HG03097 (cell line): ENCODE results near the gene MAST4.

Experiments used
- ATAC-seq: cut with Tn5 transposase; IDR thresholded peaks from one replicate; pipeline ENCODE4 v1.9.1; 2021; ENCODE audit not compliant: unreplicated experiment, low FRiP score

The MAST4 gene

DNA sequence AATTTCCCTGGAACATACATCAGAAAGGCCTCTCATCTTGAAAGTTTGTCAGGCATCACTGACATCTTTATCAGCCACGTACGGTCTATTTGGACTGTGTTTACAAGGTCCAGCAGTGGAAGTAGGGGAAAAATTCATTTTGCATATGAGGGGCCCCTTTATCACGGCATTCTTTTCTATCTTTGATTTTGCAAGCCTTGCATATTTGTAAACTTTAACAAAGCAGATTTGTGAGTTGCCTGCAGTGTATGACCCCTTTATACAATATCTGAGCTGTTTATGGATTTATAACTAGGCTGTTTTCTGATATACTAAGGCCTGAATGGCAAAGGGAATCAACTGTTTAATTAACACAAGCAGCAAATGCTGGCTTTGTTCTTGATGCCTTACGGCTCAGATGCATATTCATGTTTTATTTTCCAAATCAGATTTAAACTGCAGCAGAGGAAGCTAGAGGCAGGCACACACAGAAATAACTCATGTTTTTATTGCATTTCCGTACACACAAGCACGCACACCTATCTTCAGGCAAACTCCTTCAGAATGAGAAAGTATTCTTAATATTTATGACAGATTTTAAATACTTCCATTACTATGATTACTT, 539.3 kb downstream of the MAST4 start:
- no peak for ATAC-seq

DNA sequence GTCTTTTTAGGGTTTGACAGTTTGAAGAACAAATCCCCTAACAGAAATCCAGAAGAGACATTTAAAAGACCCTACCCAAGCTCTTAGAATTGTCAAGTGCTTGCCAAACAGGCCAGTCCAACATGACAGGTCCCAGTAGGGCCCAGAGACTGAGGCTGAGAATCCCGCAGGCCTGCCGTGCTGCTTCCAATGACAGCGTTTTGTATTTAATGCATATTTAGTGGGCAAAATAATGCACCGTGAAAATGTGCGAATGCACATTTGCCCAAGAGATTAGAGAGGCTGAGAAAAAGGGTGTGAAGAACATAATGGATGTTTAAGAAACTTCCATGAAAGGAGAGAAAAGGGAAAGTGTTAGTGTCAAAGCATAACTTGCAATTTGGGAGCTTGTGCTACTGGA, 542.8 kb downstream of the MAST4 start:
- ATAC-seq, result no peak

DNA sequence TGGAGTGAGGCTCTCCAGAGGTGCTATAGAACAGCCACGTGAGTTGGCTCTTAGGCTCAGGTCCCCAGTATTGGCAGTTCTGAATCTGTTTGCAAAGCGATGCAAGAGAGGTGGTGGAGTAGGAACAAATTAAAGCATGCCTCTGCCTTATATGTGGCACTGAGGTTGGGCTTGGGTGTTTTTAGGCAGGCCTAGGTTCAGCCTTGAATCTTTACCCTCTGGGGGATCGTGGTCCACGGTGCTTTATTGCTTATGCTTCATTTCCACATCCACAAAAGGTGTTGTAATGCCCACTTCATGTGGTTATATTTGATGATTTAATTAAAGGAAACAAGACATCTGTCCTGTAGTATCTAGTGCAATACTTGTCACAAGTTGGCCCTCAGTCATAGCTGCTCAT, 544.2 kb downstream of the MAST4 start:
- no peak for ATAC-seq

DNA sequence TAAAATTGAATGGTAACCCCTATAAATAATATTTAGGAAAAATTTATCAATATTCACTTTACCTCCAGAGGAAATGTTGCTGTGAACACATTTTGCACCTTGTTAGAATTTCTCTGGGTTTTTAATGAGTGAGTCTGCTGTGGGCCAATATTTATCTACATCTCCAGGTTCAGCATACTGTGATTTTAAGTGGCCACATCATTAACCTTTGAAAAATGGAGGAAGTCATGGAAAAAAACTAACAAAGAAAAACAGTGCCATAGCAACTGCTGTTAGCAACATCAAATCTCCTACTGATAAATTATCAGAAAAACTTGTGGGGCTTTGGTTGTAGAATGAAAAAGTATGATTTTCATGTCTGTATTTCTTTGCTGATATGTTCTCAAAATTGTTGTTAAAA, 545.5 kb downstream of the MAST4 start:
- no peak for ATAC-seq

DNA sequence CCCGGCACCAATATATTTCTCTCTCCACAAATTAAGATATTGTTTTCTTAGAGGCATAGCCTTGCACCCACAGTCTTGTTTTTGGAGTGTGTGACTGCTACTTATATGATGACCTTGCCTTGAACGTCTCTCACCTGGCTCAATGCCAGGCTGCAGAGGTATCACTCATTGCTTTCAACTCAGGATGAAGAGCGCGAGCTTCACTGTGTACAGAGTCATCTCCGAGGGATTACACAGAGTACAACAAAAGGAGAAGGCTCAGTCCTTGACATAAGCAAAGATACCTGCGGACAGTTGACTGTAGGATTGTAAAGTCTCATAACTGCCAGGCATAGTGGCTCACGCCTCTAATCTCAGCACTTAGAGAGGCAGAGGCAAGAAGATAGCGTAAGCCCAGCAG, 546.6 kb downstream of the MAST4 start:
- no peak for ATAC-seq

DNA sequence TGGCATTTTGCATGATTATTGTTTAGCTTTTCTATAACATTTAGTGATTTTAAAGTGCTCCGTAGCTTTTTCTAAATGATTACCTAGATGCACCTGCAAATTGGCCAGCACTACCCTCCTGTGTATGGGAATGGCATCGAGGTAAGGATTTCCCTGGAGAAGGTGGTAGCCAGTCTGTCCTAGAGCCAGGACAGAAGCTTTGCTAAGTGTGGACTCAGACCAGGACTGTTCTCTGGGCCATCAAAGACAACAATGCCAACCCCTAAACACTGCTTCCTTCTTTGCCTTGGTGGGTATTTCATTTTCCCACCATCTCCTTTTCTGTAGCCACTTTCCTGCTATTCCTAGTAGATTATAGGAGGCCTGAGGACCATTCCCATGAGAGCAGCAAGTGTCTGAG, 547.4 kb downstream of the MAST4 start:
- no peak for ATAC-seq

DNA sequence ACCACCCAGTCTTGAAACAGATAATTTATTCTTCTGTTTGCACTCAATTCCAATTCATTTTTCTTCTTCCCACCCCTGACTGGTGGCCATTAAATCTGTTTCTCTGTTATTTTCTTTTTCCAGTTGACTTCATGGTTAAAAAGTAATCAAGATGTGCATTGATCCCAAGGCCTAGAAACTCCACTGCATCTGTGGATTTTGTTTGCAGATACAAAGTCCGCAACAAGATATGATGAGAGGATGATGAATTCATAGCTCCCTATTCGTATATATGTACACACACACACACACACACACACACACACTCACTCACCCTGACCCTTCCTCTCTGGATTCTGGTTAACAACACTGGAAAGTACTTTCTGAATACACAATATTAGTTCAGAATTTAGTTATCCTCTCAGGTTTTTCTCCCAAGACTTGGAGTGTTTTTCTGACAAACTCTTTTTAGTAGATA, 548.0 kb downstream of the MAST4 start:
- ATAC-seq, result no peak

DNA sequence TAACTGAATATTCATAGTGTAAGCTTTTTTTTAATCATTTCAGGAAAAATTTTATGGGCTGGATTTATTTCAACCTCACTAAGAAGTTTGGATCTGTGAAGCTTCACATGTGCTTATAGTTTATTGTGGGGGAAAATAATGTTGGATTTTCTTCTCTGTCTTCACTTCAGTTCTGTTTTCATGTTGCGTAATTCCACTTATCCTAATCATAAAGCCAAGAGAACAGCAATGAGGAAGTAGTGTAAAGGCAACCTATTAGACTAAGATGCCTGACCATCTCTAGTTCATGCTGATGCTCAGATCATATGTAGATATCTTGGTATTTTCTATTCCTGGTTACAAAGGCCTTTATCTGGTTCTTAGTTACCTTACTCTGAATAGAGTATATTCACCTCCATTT, 550.4 kb downstream of the MAST4 start:
- no peak for ATAC-seq

DNA sequence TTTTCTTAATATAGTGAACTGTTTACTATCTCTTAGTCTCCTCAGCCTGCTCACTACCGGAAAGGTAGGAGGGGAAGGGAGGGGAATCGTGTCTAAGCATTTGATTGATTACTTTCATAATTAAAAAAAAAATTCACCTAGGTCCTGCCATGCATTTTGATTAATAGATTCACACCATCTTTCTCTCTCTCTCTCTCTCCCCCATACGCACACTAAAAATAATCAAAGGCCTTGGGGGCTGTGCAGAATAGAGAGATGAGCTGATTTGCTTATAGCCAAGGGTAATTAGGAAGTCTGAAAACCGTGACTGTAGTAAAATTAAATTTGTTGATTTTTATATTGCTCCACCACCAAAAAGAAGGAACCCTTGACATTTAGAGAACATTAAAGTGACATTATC, 550.8 kb downstream of the MAST4 start:
- ATAC-seq, result no peak

DNA sequence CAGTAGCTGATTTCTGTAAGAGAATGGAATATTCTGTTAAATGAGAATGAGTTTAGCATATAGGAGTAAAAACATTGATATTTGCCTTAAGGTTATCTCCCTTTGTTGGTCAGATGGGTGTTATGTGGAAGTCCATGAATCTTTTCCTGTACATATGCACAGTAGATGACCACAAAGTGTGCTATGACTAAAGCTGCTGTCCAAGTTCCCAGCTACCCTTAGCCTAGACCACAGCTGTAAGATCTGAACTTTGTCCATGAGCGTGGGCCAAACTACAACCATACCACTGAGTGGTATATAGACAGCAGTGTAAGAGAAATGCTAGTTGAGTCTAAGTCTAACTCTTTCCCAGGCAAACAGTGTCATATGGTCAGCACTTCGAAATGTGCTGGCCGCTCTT, 551.6 kb downstream of the MAST4 start:
- ATAC-seq, result no peak

DNA sequence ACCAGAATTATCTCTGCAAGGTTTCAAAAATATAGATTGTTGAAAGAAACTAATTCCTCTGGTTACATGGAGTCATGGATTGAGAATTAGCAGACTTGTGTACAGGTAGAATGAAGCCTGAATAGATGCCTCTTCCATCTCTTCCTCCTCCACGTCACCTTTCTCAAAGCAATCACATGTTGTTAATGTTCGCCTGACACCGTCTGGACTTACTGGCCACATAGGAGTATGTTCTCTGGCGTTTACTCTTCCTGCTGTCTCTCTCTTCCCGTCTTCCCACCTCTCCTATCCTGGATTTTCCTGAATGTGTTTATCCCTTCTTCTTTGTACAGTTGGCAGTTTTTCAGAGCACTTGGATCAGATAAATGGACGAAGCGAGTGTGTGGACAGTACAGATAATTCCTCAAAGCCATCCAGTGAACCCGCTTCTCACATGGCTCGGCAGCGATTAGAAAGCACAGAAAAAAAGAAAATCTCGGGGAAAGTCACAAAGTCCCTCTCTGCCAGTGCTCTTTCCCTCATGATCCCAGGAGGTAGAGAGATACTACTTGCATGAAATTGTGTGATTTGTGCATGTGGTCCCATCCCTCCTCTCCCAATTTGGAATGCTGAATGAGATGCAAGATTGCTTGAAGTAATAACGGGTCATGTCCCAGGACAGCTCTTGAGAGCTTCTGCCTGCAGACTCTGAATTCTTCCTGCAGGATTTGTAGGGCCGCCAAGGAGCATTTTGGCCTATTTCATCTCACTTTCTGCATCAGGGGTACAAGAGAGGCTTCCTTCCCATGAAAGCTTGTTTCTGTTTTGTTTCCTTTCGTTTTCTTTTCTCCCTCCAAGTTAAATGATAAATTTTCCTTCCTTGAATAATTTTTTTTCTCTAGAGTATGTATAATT, 553.1 kb downstream of the MAST4 start:
- no peak for ATAC-seq

DNA sequence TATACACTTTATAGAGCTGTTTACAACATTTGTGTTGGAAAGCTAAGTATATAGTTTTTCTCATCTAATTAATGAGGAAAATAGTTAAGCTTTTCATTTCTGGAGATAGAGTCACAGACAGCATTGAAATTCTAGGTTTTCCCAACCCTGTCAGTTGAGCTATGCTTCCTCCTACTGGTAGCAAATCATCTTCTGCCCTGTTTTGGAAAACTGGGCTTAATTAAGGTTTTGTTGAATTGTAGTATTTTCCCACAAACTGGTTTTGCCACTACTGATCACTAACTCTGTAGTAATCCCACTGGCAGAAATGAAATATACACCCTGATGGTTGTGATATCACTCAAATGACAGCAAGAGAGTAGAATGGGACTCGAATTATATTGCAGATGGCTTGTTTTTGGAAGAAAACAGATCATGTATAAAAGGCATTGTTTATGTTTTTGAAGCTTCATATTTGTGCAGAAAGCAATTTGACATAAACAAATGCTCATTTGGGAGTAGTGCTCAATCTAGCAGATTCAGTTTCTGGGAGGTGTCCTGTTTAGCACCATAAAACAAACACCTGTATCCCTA, 553.8 kb downstream of the MAST4 start:
- ATAC-seq, result no peak

DNA sequence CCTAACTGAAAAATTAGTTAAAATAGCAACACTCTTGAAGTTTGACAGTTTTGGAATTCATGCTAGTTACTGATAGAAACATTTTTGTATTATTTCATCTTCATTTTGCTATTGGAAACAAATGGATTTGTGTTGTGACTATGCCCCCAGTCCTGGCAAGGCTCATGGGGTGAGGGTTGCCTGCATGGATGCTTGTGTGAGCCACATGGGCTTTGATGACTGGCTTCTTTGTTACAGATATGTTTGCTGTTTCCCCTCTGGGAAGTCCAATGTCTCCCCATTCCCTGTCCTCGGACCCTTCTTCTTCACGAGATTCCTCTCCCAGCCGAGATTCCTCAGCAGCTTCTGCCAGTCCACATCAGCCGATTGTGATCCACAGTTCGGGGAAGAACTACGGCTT, 556.2 kb downstream of the MAST4 start:
- ATAC-seq, result no peak

DNA sequence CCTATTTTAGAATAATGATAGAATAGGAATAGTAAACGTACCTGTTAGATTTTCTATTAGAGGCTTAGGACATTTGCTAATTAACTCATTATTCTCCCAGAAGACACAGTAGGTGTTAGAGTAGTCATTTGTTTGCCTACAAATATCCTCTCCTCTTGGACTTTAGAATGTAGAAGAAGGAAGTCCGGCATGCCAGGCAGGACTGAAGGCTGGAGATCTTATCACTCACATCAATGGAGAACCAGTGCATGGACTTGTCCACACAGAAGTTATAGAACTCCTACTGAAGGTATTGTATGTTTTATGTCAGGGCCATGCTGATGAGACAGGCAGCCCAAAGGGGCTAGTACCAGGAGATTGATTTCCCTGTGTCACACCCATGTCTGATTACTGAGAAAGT, 557.1 kb downstream of the MAST4 start:
- ATAC-seq, result no peak

DNA sequence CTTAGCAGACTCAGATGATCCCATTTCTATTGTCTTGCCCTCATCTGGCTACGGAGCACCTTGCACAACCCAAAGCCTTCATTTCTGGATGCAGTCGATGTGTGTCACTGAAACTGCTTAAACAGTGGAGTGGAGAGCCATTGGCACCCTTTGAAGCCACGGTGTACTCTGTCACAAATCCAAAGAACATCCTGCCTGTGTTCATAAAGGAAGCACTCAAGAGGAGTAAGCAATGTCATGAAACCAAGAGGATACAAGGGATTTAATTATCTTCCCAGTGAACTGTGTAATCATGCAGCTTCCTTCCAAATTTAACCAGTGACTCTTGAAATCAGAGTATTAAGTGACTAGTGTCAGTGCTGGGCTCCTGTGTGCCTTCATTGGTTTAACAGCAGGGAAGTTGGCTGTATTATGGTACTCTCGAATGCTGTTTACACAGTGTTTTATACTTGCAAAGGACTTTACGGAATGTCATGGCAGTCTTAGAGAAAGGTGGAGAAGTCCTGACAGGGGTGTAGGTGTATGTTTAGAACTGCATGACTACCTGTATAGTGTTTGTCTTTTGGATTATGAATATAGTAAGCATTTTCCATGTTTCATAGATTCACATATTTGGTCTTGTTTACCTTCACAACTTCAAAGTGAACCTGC, 558.5 kb downstream of the MAST4 start:
- no peak for ATAC-seq

DNA sequence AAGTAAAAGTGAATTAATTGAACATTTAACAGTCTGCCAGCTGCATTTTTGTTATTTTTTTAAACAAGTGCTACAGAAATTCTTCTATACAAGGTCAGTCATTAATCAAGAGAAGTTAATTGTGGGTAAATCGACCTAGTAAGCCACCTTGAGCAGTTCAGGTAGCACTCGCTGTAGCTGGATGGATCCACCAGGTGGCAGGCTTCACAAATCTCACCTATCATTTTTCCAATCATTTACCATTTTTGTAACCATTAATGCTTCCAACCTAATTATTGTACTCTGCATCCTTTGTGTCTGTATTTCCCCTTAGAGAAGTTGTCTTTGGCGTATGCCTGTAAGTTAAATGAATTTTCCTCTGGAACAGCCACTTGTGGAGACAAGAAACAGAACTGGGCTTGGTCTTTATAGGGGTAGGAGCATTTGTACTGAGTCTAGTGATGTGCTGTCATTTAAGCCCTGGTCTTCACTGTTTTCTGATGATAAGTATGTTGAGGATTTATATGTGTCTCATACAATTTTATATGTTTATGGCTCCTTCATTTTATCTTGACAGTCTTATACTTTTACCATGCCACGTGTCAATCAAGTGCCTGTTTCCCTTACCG, 560.9 kb downstream of the MAST4 start:
- no peak for ATAC-seq

DNA sequence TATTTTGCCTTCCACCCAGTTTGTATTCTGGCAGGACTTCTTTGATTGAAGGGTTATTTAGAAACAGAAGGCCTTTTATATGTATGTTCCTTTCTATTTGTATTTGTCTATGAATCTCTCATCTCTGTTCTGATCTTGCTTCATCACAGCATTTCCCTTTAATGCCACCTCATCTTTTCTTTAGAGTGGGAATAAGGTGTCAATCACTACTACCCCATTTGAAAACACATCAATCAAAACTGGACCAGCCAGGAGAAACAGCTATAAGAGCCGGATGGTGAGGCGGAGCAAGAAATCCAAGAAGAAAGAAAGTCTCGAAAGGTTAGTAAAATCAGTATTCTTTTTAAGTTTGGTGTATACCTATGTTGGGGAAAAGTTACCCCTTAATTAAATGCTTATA, 564.1 kb downstream of the MAST4 start:
- no peak for ATAC-seq

DNA sequence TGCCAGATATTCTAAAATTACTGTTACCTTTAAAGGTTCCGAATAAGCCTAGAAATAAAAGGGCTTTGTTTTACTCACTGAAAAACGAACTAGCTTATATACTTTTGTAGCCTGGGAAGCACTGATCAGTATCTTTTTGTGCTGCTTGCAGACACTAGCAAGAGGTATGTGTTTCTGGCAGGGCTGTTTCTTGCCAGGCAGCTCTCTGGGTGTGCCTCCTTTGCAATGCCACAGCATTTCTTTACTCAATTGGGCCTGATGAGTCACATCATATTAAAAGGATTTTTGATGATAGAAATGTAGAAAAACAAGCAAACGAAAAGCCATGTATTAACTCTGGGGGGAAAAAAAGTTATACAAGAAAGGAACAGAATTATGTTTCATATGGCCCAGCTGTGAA, 564.8 kb downstream of the MAST4 start:
- no peak for ATAC-seq

DNA sequence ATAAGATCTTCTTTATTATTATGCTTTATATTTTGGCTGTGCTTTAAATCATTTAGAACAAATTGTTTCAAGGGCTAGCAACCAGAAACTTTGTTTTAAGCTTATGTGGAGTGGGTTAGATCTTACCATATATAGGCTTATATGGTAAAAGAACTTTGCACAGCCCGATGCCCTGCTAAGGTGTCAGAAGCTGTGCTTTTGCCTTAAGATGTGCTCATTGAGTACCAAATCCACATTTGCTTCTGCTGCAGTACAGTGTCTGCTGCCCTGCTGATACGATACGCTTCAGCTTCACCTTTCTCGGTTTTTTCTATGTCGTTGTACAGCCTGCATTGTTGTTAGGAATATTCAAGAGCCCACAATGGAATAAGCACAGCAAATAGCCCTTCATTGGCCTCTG, 565.6 kb downstream of the MAST4 start:
- no peak for ATAC-seq

DNA sequence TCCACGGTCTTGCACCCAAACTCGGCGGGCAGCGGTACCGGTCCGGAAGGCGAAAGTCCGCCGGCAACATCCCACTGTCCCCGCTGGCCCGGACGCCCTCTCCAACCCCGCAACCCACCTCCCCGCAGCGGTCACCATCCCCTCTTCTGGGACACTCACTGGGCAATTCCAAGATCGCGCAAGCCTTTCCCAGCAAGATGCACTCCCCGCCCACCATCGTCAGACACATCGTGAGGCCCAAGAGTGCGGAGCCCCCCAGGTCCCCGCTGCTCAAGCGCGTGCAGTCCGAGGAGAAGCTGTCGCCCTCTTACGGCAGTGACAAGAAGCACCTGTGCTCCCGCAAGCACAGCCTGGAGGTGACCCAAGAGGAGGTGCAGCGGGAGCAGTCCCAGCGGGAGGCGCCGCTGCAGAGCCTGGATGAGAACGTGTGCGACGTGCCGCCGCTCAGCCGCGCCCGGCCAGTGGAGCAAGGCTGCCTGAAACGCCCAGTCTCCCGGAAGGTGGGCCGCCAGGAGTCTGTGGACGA, 567.1 kb downstream of the MAST4 start:
- ATAC-seq, result no peak
